Measurements from ENCODE around the gene RUNX2.

Gene RUNX2

GRCh38 chr6:45613656-45614055 lies 285.5 kb downstream of the RUNX2 start:
- peak; percentile 98 for DNase-seq (ENCODE audit: low read depth)
- peak; percentile 14 for TF ChIP-seq CTCF (conservative IDR thresholded peaks at IDR 0.05; ENCODE audit: control insufficient read depth, insufficient read depth, low read depth, low read length)
- H3K4me3 ChIP-seq (ENCODE audit: control insufficient read depth, low read depth, low read length), result no peak overlapping the region

- no peak overlapping the region for H3K4me3 ChIP-seq (ENCODE audit: control insufficient read depth, low read depth, low read length)
- peak; percentile 77 for DNase-seq (ENCODE audit: low read depth)
- no peak for TF ChIP-seq CTCF (conservative IDR thresholded peaks at IDR 0.05; ENCODE audit: control insufficient read depth, insufficient read depth, low read depth, low read length)
These were observed 286.6 kb downstream of the RUNX2 start for GRCh38 chr6:45614488-45615285.

GRCh38 chr6:45616209-45616608 lies 288.1 kb downstream of the RUNX2 start:
- DNase-seq (ENCODE audit: low read depth), result no peak
- TF ChIP-seq CTCF (conservative IDR thresholded peaks at IDR 0.05; ENCODE audit: control insufficient read depth, insufficient read depth, low read depth, low read length), result no peak

GRCh38 chr6:45617441-45617840 lies 289.3 kb downstream of the RUNX2 start:
- peak; percentile 57 for DNase-seq (ENCODE audit: low read depth)
- TF ChIP-seq CTCF (conservative IDR thresholded peaks at IDR 0.05; ENCODE audit: control insufficient read depth, insufficient read depth, low read depth, low read length), result peak; percentile 24
- no peak overlapping the region for H3K4me3 ChIP-seq (ENCODE audit: control insufficient read depth, low read depth, low read length)

More at GRCh38 chr6:45616209-45616608, 288.1 kb downstream of the RUNX2 start:
- no peak overlapping the region for H3K4me3 ChIP-seq (ENCODE audit: control insufficient read depth, low read depth, low read length)

- DNase-seq (ENCODE audit: low read depth), result no peak
- TF ChIP-seq CTCF (conservative IDR thresholded peaks at IDR 0.05; ENCODE audit: control insufficient read depth, insufficient read depth, low read depth, low read length), result no peak
- no peak overlapping the region for H3K4me3 ChIP-seq (ENCODE audit: control insufficient read depth, low read depth, low read length)
These were observed 290.1 kb downstream of the RUNX2 start for GRCh38 chr6:45618259-45618658.

- TF ChIP-seq CTCF (conservative IDR thresholded peaks at IDR 0.05; ENCODE audit: control insufficient read depth, insufficient read depth, low read depth, low read length), result no peak
- peak; percentile 42 for DNase-seq (ENCODE audit: low read depth)
- H3K4me3 ChIP-seq (ENCODE audit: control insufficient read depth, low read depth, low read length), result no peak overlapping the region
These were observed 291.2 kb downstream of the RUNX2 start for GRCh38 chr6:45619211-45619760.
